Endothelial cell (in vitro differentiated cells): ENCODE results near the gene ITIH5. TPM values are rescaled to one million over a fixed set of nuclear protein-coding genes. Genes with fewer than 3 reads are reported as not detected.

Experiments used
- DNase-seq: peaks from one replicate; pipeline ENCODE4 v3.0.0; 2021; ENCODE audit warnings: low spot score
- H3K27ac Mint-ChIP-seq: one replicate; pipeline ENCODE4 v1.8.0; 2021; ENCODE audit warnings: mixed read lengths, inconsistent platforms; ENCODE audit not compliant: unreplicated experiment
- H3K27me3 Mint-ChIP-seq: one replicate; pipeline ENCODE4 v1.8.0; 2021; ENCODE audit warnings: mild to moderate bottlenecking, moderate library complexity, mixed read lengths, inconsistent platforms; ENCODE audit not compliant: unreplicated experiment
- H3K36me3 Mint-ChIP-seq: one replicate; pipeline ENCODE4 v1.8.0; 2021; ENCODE audit warnings: mild to moderate bottlenecking, low read depth, mixed read lengths, inconsistent platforms; ENCODE audit not compliant: unreplicated experiment
- H3K4me1 Mint-ChIP-seq: one replicate; pipeline ENCODE4 v1.8.0; 2021; ENCODE audit warnings: mild to moderate bottlenecking, mixed read lengths, inconsistent platforms; ENCODE audit not compliant: unreplicated experiment
- H3K4me3 Mint-ChIP-seq: one replicate; pipeline ENCODE4 v1.8.0; 2021; ENCODE audit warnings: mild to moderate bottlenecking, mixed read lengths, inconsistent platforms; ENCODE audit not compliant: unreplicated experiment
- H3K9me3 Mint-ChIP-seq: one replicate; pipeline ENCODE4 v1.8.0; 2021; ENCODE audit warnings: mixed read lengths, inconsistent platforms; ENCODE audit not compliant: unreplicated experiment
- CTCF ChIP-seq: fragments of 200-600 bp; sonication (generic); IDR thresholded peaks from one replicate; pipeline ENCODE4 v1.5.0; 2021; ENCODE audit warnings: antibody characterized with exemption; ENCODE audit not compliant: unreplicated experiment
- total RNA-seq: library from RNA; stranded (reverse); fragmentation: NEBNext Ultra II Directional; extraction: Animal tissue kit (Norgen Biotek cat#: 25700); gene quantifications from one replicate; pipeline ENCODE4 v1.2.1, GENCODE V29; 2021; ENCODE audit not compliant: unreplicated experiment

The ITIH5 gene
- total RNA-seq, 1 donor from 2014 or later = 0.36 TPM

GRCh38 chr10:7559386-7559785 lies 107.4 kb downstream of the ITIH5 start:
- H3K27me3 Mint-ChIP-seq = peaks cover 6% of the 10 kb centered on the region
- no peak for DNase-seq
- H3K27ac Mint-ChIP-seq = no peak overlapping the region
- TF ChIP-seq CTCF = no peak
- no peaks in the 10 kb centered on the region for H3K36me3 Mint-ChIP-seq
- no peaks in the 10 kb centered on the region for H3K9me3 Mint-ChIP-seq
- peaks cover 20% of the 10 kb centered on the region for H3K4me1 Mint-ChIP-seq
- H3K4me3 Mint-ChIP-seq = no peak overlapping the region

DNA sequence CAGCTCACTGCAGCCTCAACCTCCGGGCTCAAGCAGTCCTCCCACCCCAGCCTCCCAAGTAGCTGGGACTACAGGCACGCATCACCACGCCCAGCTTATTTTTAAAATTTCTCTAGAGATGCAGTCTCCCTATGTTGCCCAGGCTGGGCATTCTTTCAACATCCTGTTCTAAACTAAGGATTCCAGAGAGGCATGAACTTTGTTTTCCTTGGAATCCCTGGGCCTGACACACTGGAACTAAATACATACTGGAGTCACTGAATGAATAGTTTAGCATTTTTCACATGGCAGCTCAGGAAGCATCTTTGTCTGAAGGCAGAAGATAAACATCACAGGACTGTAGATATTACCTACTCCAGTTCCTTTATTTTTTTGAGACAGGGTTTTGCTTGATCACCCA lies 108.7 kb downstream of the ITIH5 start:
- Mint-ChIP-seq H3K4me1 (peaks cover 18% of the 10 kb centered on the region), H3K27ac (no peak overlapping the region), H3K36me3 (no peaks in the 10 kb centered on the region), H3K4me3 (no peak overlapping the region), H3K9me3 (no peaks in the 10 kb centered on the region), H3K27me3 (peaks cover 4% of the 10 kb centered on the region)
- no peak for TF ChIP-seq CTCF
- DNase-seq = no peak

GRCh38 chr10:7553531-7553930 lies 113.2 kb downstream of the ITIH5 start:
- H3K9me3 Mint-ChIP-seq = no peaks in the 10 kb centered on the region
- no peaks in the 10 kb centered on the region for H3K36me3 Mint-ChIP-seq
- no peak overlapping the region for H3K4me3 Mint-ChIP-seq
- H3K4me1 Mint-ChIP-seq = peaks cover 9% of the 10 kb centered on the region
- H3K27ac Mint-ChIP-seq = no peak overlapping the region
- peaks cover 2% of the 10 kb centered on the region for H3K27me3 Mint-ChIP-seq
- DNase-seq = no peak
- TF ChIP-seq CTCF = no peak

GRCh38 chr10:7551950-7552716 lies 114.6 kb downstream of the ITIH5 start:
- Mint-ChIP-seq H3K4me1 (peaks cover 5% of the 10 kb centered on the region), H3K4me3 (no peak overlapping the region), H3K27ac (no peak overlapping the region), H3K36me3 (no peaks in the 10 kb centered on the region), H3K27me3 (peaks cover 2% of the 10 kb centered on the region), H3K9me3 (no peaks in the 10 kb centered on the region)
- TF ChIP-seq CTCF = no peak
- no peak for DNase-seq

GRCh38 chr10:7551289-7551688 lies 115.5 kb downstream of the ITIH5 start:
- no peak for DNase-seq
- Mint-ChIP-seq H3K27me3 (peaks cover 2% of the 10 kb centered on the region), H3K9me3 (no peaks in the 10 kb centered on the region), H3K27ac (no peak overlapping the region), H3K4me1 (no peaks in the 10 kb centered on the region), H3K36me3 (no peaks in the 10 kb centered on the region), H3K4me3 (no peak overlapping the region)
- TF ChIP-seq CTCF = no peak
